G401.6 (cell line): Measurements from ENCODE around the gene SUCO.

Experiments used
- FAIRE-seq: peaks from 2 replicates; lab custom pipeline; 2012; peaks lifted over from hg19 to GRCh38; lab: Jason Lieb, UNC

Gene SUCO

GRCh38 chr1:172517545-172517944 lies 15.4 kb upstream of the SUCO start:
- no peak for FAIRE-seq

GRCh38 chr1:172529304-172529703 lies 3.6 kb upstream of the SUCO start:
- FAIRE-seq, result no peak

DNA sequence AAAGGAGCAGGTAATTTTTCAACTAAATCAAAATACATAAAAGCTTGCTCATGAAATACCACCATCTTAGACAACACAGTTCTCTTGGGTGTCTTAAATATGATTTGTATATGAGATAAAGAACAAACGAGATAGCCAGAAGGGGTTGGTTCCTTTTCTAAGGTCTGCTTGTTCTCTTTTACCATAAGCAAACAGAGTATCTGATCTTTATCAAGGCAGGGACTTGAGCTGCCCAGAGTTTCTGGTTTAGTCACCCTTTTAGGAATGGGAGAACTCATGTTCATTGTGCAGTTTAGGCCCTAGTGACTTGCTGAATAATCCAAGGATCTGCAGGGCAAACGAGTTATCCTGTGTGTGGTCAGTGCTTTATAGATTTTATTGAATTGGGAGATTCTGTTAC lies 3.0 kb upstream of the SUCO start:
- no peak for FAIRE-seq

GRCh38 chr1:172531412-172532182 lies 1.4 kb upstream of the SUCO start:
- no peak for FAIRE-seq

DNA sequence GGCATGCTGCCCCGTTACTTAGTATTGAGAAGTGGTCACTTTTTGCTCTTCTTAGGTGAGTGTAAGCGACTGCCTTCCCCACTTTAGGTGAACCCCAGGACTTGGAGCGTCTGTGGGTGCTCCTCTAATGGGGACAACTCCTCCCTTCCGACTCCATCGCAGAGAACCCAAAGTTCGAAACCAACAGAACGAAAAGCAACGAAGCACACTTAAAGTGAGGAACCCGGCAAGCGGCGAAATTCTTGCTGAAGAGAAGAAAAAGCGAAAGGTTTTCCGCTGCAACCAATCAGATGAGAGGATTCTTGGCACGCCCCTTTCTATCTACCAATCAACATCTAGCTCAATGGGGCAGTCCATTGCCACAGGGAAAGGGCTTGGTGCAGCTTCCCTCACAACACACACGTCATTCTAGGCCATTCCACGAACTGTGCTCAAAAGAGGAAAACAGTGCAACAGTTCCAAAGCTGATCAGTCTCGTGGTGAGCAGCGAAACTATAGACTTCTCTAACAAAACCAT lies 709 bp upstream of the SUCO start:
- no peak for FAIRE-seq

GRCh38 chr1:172533513-172534151 lies 682 bp downstream of the SUCO start:
- FAIRE-seq, result no peak

- no peak for FAIRE-seq
Observed at GRCh38 chr1:172536256-172536655, 3.3 kb downstream of the SUCO start.

DNA sequence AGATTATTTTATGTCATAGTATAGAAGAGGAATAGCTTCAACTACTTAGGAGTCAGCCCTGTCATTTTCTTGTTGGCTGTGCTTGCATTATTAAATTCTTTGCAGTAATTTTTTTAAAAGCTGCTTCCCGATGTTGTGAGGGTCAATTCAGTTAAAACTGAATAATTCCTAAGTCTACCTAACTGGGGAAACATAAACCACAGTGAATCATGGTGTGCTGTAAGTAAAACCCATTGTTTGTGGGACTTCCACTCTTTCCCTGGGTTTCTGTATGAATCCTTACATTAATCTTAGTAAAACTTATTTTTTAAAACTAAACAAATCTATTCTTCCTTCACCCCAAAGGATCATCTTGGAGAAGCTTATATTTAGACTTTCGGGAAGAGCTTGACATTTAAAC lies 4.4 kb downstream of the SUCO start:
- no peak for FAIRE-seq

- no peak for FAIRE-seq
Observed at GRCh38 chr1:172537827-172538391, 5.0 kb downstream of the SUCO start.

GRCh38 chr1:172540635-172541034 lies 7.7 kb downstream of the SUCO start:
- no peak for FAIRE-seq

- no peak for FAIRE-seq
Observed at GRCh38 chr1:172544481-172545104, 11.6 kb downstream of the SUCO start.

- no peak for FAIRE-seq
Observed at GRCh38 chr1:172545396-172546004, 12.6 kb downstream of the SUCO start.

GRCh38 chr1:172547071-172547470 lies 14.1 kb downstream of the SUCO start:
- FAIRE-seq, result peak; percentile 33

- FAIRE-seq, result peak; percentile 28
Observed at GRCh38 chr1:172549621-172550280, 16.8 kb downstream of the SUCO start.

DNA sequence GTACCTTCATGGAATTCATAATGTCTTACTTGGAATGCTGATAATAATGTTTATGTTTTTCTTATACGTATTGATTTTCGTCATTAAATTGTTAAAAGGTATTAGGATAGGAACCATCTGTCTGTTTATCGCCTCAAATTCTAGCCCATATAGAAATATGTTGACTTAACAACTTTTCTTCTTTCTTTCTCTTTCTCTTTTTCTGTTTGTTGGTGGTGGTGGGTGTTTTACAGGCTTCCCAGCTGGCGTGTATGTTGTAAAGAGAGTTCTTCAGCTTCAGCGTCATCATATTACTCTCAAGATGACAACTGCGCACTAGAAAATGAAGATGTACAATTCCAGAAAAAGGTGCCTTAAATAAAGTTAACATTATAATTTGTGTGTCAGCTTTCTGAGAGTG lies 18.3 kb downstream of the SUCO start:
- FAIRE-seq, result no peak

- FAIRE-seq, result no peak
Observed at GRCh38 chr1:172554915-172555314, 22.0 kb downstream of the SUCO start.

GRCh38 chr1:172556461-172556860 lies 23.5 kb downstream of the SUCO start:
- FAIRE-seq, result no peak

DNA sequence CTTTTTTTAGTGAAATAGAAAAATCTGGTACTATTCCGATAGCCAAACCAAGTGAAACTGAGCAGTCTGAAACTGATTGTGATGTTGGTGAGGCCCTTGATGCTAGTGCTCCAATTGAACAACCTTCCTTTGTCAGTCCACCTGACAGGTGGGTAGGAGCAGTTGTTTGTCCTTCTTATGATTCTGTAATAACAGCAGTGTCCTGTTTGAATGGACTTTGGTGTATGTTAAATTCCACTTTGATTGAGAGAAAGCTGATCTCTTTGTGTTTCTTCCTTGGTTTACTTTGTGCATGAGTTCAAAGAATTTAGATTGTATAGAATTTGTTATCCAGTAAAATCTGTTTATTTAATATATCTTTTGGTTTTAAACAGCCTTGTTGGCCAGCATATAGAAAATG lies 24.3 kb downstream of the SUCO start:
- no peak for FAIRE-seq

DNA sequence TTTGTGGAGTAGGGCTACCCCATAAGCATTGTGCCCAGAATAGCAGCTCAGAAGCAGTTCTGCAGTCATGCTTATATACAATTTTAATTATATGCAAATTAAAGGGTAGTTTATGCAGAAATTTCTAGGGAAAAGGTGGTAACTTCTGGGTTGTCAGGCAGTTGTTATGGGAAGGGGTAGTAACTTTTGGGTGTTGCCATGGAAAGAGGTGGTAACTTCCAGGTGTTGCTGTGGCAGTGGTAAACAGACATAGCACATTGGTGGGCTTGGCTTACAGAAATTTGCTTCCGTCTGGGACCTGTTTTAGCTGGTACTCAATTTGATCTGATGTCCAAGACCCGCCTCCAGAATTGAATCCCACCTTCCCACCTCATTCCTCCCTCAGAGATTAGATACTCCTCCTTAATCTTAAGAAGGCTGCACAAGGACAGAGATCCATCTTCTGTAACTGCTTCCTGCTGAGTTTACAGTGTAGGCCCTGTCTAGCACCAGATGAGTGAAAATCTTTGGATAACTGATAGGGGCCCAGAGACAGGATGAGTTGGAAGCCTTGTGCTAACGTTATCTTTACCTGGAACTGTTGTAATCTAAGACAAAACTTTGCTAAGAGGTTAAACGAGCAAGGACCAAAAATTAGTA lies 26.7 kb downstream of the SUCO start:
- FAIRE-seq, result no peak

DNA sequence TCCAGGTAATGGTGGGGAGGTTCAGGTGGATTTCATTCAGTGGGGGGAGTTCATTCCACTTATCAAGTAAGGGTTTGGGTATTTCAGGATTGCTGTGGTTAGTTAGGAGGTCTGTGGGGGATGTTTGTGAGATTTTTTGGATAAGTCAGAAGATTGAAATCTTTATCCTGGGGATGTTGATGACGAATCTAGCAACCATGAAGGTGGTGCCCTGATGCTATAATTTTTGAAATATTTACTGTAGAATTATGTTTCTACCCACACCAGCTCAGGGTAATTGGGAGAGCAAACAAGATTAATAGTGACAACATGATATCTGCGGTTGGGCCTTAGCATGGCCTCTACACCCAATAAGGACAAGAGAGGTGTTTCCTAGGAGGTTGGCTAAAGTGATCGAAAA lies 28.3 kb downstream of the SUCO start:
- no peak for FAIRE-seq

DNA sequence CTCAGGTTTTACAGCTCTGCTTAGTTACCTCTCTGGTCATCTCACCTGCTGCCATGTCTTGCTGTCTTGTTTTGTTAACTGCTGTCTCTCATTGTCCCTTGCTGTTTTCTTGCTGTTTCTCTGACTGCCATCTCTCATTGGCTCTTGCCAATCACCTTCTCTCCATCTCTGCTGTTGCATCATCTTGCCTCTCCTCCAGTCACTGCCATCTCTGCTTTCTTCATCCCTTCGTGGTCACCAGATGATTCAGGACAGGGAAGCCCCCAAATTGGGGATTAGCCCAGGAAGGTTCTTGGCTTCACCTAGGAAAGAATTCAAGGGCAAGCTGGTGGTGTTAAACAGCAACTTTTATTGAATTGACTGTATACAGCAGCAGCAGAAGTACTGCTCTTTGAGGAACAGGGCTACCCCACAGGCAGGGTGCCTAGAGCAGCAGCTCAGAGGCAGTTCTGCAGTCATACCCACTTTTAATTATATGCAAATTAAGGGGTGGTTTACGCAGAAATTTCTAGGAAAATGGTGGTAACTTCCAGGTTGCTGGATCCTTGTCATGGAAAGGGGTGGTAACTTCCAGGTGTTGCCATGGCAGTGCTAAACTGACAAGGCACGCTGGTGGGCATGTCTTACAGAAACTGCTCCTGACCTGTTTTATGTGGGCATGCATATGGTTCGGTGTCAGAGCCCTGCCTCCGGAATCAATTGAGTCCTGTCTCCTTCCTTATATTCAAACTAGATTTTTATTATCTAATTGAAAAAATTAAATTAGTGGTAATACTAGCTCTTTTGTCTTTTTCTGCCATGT lies 33.4 kb downstream of the SUCO start:
- FAIRE-seq, result no peak
